ENCODE measurements around the gene FOXL2. TPM values are rescaled to one million over a fixed set of nuclear protein-coding genes. Genes with fewer than 3 reads are reported as not detected.
A peak's percentile ranks its signal among the peaks of the same experiment; 100 is the strongest.

Gene FOXL2
- total and polyA plus RNA-seq, 9 of the 15 experiments (the other 6 are each of a cell fraction or from before 2014, with no cell fraction given), result 0.27 to 22.1 (median 3.2) TPM

DNA sequence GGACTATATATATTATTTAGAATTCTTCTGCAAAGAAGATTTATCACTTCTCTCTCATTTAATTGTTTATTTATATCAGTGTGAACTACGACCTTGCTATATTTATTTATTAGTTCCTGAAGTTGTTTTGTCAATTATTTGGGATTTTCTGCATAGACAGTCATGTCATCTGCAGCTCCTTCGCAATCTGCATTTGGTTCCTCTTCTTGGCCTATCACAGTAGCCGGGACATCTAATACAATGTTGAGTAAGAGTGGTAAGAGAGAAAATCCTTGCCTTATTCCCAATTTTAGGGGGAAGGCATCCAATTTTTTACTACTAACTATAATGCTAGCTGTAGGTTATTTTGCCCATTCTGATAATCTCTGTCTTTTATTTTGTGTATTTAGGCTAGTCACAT lies 39.4 kb downstream of the FOXL2 start:
- intact Hi-C loops (cut with micrococcal nuclease), result no loop called here
- H3K4me3 ChIP-seq, result no peak overlapping the region

DNA sequence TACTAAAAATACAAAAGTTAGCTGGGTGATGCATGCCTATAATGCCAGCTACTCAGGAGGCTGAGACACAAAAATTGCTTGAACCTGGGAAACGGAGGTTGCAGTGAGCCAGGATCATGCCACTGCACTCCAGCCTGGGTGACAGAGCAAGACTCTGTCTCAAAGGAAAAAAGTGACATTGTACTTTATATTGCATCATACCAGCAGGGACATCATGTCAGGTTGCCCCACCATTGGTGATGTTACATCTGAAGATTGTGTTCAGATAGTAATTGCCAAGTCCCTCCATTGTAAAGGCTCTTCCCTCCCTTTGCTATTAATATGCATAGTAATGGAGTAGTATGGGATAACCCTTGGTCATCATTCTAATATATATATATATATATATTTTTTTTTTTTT lies 44.8 kb downstream of the FOXL2 start:
- ChIA-PET CTCF (ENCODE audit: low intra/inter-chr PET ratio) (no interaction called here), POLR2A (no interaction called here)
- Histone ChIP-seq H3K36me3 (ENCODE audit: control insufficient read depth, insufficient read depth, low read length) (no peaks in the 10 kb centered on the region), H3K4me2 (ENCODE audit: insufficient read depth, low read length) (no peak overlapping the region), H4K20me1 (replicated peaks; ENCODE audit: control insufficient read depth, insufficient read depth, low read length) (no peaks in the 10 kb centered on the region), H3K4me1 (replicated peaks in 1 of 2; ENCODE audit: control insufficient read depth in 2 of 2, insufficient read depth in 2 of 2, low read length in 2 of 2) (peaks cover 10 to 16% of the 10 kb centered on the region in 2 experiments; a peak in 3 of 5 replicates), H3K27ac (ENCODE audit: extremely low read depth, low read depth, low read length) (no peak overlapping the region; the same call in 2 of the 3 replicates), H3K9me3 (replicated peaks; ENCODE audit: control insufficient read depth, insufficient read depth, low read depth, low read length) (no peaks in the 10 kb centered on the region), H3K79me2 (ENCODE audit: control insufficient read depth, insufficient read depth, low read length) (no peaks in the 10 kb centered on the region), H2AFZ (ENCODE audit: low read depth, low read length) (no peak overlapping the region), H3K27me3 (ENCODE audit: control insufficient read depth in 2 of 2, insufficient read depth in 2 of 2, low read length in 2 of 2) (no peaks in the 10 kb centered on the region), H3K9me1 (ENCODE audit: control insufficient read depth, insufficient read depth, low read length) (no peaks in the 10 kb centered on the region), H3K9ac (ENCODE audit: insufficient read depth in 1 of 2, low read depth in 2 of 2, low read length in 2 of 2) (no peak overlapping the region), H3K4me3 (no peak overlapping the region)
- ATAC-seq (no peak), DNase-seq (ENCODE audit: extremely low read depth in 1 of 4, low spot score in 3 of 4) (no peak), FAIRE-seq (no peak)
- BruUV-seq (replicated peaks), result no TSS peak
- WGBS (ENCODE audit: insufficient coverage, low coverage, missing lambda C conversion rate), result 77% methylated on average over 1 of the region's 1 CpG
- intact Hi-C loops (cut with micrococcal nuclease) (no loop called here), in situ Hi-C loops (cut with MboI) (no loop called here)
- 0 out of 4 replicates have a peak, but pooled peaks of 1 of the 2 experiments have one; percentile 34 for TF ChIP-seq TRIM24 (IDR thresholded peaks at IDR 0.05)
- TF ChIP-seq, protein P1, sequence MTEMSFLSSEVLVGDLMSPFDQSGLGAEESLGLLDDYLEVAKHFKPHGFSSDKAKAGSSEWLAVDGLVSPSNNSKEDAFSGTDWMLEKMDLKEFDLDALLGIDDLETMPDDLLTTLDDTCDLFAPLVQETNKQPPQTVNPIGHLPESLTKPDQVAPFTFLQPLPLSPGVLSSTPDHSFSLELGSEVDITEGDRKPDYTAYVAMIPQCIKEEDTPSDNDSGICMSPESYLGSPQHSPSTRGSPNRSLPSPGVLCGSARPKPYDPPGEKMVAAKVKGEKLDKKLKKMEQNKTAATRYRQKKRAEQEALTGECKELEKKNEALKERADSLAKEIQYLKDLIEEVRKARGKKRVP (CRISPR knock-in tag; IDR thresholded peaks at IDR 0.05), result 0 out of 2 replicates have a peak, but pooled peaks have one; percentile 22
- TF ChIP-seq SMAD4 (CRISPR knock-in tag; conservative IDR thresholded peaks at IDR 0.05), result peak; percentile 38; the same call in 1 of the 2 replicates
- TF ChIP-seq CEBPG (CRISPR knock-in tag; IDR thresholded peaks at IDR 0.05), result peak; percentile 77
- peak; percentile 52 to 71; a peak in 3 of 4 replicates for TF ChIP-seq CEBPG (tag; conservative IDR thresholded peaks at IDR 0.05 in 1 of 2, IDR thresholded peaks at IDR 0.05 in 1 of 2)
- TF ChIP-seq ZNF518B (CRISPR knock-in tag; IDR thresholded peaks at IDR 0.05), result no peak
- TF ChIP-seq, protein P2, sequence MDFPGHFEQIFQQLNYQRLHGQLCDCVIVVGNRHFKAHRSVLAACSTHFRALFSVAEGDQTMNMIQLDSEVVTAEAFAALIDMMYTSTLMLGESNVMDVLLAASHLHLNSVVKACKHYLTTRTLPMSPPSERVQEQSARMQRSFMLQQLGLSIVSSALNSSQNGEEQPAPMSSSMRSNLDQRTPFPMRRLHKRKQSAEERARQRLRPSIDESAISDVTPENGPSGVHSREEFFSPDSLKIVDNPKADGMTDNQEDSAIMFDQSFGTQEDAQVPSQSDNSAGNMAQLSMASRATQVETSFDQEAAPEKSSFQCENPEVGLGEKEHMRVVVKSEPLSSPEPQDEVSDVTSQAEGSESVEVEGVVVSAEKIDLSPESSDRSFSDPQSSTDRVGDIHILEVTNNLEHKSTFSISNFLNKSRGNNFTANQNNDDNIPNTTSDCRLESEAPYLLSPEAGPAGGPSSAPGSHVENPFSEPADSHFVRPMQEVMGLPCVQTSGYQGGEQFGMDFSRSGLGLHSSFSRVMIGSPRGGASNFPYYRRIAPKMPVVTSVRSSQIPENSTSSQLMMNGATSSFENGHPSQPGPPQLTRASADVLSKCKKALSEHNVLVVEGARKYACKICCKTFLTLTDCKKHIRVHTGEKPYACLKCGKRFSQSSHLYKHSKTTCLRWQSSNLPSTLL (IDR thresholded peaks at IDR 0.05), result no peak

More for the DNA sequence above, 39.4 kb downstream of the FOXL2 start:
- in situ Hi-C loops (cut with MboI), result no loop called here
- Histone ChIP-seq H3K36me3 (ENCODE audit: control insufficient read depth, insufficient read depth, low read length) (no peaks in the 10 kb centered on the region), H3K27ac (ENCODE audit: extremely low read depth, low read depth, low read length) (no peak overlapping the region), H3K9ac (ENCODE audit: insufficient read depth in 1 of 2, low read depth in 2 of 2, low read length in 2 of 2) (no peak overlapping the region), H3K27me3 (ENCODE audit: control insufficient read depth in 2 of 2, insufficient read depth in 2 of 2, low read length in 2 of 2) (no peaks in the 10 kb centered on the region), H3K79me2 (ENCODE audit: control insufficient read depth, insufficient read depth, low read length) (no peaks in the 10 kb centered on the region), H3K4me2 (ENCODE audit: insufficient read depth, low read length) (no peak overlapping the region), H3K9me1 (ENCODE audit: control insufficient read depth, insufficient read depth, low read length) (no peaks in the 10 kb centered on the region), H3K9me3 (replicated peaks; ENCODE audit: control insufficient read depth, insufficient read depth, low read depth, low read length) (no peaks in the 10 kb centered on the region), H4K20me1 (replicated peaks; ENCODE audit: control insufficient read depth, insufficient read depth, low read length) (no peaks in the 10 kb centered on the region), H2AFZ (ENCODE audit: low read depth, low read length) (no peak overlapping the region), H3K4me1 (replicated peaks in 1 of 2; ENCODE audit: control insufficient read depth in 2 of 2, insufficient read depth in 2 of 2, low read length in 2 of 2) (peaks cover 3 to 14% of the 10 kb centered on the region in 2 experiments; a peak in 4 of 5 replicates)
- POLR2A ChIA-PET, result interaction anchor here (1.1 kb wide), 1 partner anchor 9 kb away, joined by 5 read pairs; no protein-coding TSS in a partner anchor
- no peak for ATAC-seq
- CTCF ChIA-PET (ENCODE audit: low intra/inter-chr PET ratio), result no interaction called here
- no TSS peak for BruUV-seq (replicated peaks)
- TF ChIP-seq SIN3B (IDR thresholded peaks at IDR 0.05; ENCODE audit: low read depth) (no peak), SP2 (IDR thresholded peaks at IDR 0.05; ENCODE audit: extremely low read depth, low read depth, low read length, poor library complexity, severe bottlenecking) (no peak), ZSCAN32 (CRISPR knock-in tag; IDR thresholded peaks at IDR 0.05) (no peak), MTA2 (IDR thresholded peaks at IDR 0.05; ENCODE audit: low read depth) (no peak), MED1 (CRISPR knock-in tag; IDR thresholded peaks at IDR 0.05; ENCODE audit: borderline replicate concordance) (no peak), SRSF9 (IDR thresholded peaks at IDR 0.05; ENCODE audit: borderline replicate concordance, low read depth, low read length) (no peak)
- no peak for DNase-seq (ENCODE audit: extremely low read depth in 1 of 4, low spot score in 3 of 4)
- WGBS (ENCODE audit: insufficient coverage, low coverage, missing lambda C conversion rate), result 63% methylated on average over 3 of the region's 3 CpGs
- no peak for FAIRE-seq
